Ovary (tissue), 3 donors: ENCODE results near the gene GH2.
"Not testable (repeated sequence)": the region's sequence is repeated elsewhere in the genome, so short reads cannot be mapped to it uniquely, and the experiment has no call there.

Experiments
- CTCF ChIP-seq, 3 donors: fragments of 450-650 bp in 2 of 3; fragments of 200-600 bp in 1 of 3; IDR thresholded peaks; one replicate each; pipeline versions ENCODE4 v1.5.1 to v1.8.0; 2016 to 2022; ENCODE audit warnings: antibody characterized with exemption in 3 of 3, mild to moderate bottlenecking in 1 of 3
- EP300 ChIP-seq: sonication (generic); formaldehyde crosslinking; IDR thresholded peaks from one replicate; pipeline ENCODE4 v1.6.1; 2017; ENCODE audit warnings: antibody characterized with exemption
- POLR2A ChIP-seq: fragments of 450-650 bp; IDR thresholded peaks from one replicate; pipeline ENCODE4 v1.6.1; 2017; ENCODE audit warnings: antibody characterized with exemption, mild to moderate bottlenecking, moderate library complexity
- donor health status: DM: no; HTN: no; CAD: no.

DNA sequence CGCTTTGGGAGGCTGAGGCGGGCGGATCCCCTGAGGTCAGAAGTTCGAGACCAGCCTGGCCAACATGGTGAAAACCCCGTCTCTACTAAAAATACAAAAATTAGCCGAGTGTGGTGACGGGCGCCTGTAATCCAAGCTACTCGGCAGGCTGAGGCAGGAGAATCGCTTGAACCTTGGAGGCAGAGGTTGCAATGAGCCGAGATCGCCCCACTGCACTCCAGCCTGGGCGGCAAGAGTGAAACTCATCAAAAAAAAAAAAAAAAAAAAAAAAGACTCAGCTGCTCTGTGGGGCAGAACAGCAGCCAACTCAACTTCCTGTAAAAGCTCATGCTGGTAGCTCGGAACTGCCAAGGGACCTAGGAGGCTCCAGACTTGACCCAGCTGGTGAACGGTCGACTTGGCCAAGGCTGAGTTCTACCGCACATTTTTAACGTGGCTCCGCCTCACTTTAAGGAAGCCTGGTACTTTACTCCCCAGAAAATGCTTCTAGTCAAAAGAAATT is 38.3 kb downstream of the GH2 start:
- not testable (repeated sequence) for TF ChIP-seq POLR2A; CTCF (IDR thresholded peaks at IDR 0.05); EP300
